RWPE2 (cell line): Measurements from ENCODE around the gene ATP23.

Experiments
- ATAC-seq: fragments of 200-7000 bp; cut with Tn5 transposase; 3 replicates; pipeline ENCODE4 v1.9.1; 2021; ENCODE audit warnings: low read depth
- DNase-seq: peaks from one replicate; pipeline ENCODE4 v3.0.0-alpha.2; 2020; ENCODE audit warnings: low spot score
- H3K27ac ChIP-seq: fragments of 450-650 bp; 2 replicates; pipeline ENCODE4 v1.5.1; 2017; ENCODE audit warnings: mild to moderate bottlenecking; ENCODE audit not compliant: poor library complexity, severe bottlenecking
- H3K27me3 ChIP-seq: fragments of 250-450 bp; sonication (Bioruptor Pico); 2 replicates; pipeline ENCODE4 v1.5.1; 2021; ENCODE audit warnings: mild to moderate bottlenecking, moderate library complexity; ENCODE audit not compliant: insufficient read depth, poor library complexity, severe bottlenecking
- H3K36me3 ChIP-seq: fragments of 250-450 bp; sonication (Bioruptor Pico); 2 replicates; pipeline ENCODE4 v1.5.1; 2020; ENCODE audit warnings: low read depth, mild to moderate bottlenecking, moderate library complexity
- H3K4me1 ChIP-seq: fragments of 250-450 bp; sonication (Bioruptor Pico); 2 replicates; pipeline ENCODE4 v1.5.1; 2021; ENCODE audit warnings: mild to moderate bottlenecking, moderate library complexity; ENCODE audit not compliant: insufficient read depth, poor library complexity, severe bottlenecking
- H3K4me3 ChIP-seq: fragments of 250-450 bp; sonication (Bioruptor Pico); 2 replicates; pipeline ENCODE4 v1.5.1; 2021; ENCODE audit warnings: mild to moderate bottlenecking, moderate library complexity; ENCODE audit not compliant: severe bottlenecking
- H3K9me3 ChIP-seq: fragments of 250-450 bp; sonication (Bioruptor Pico); 2 replicates; pipeline ENCODE4 v1.5.1; 2021; ENCODE audit warnings: mild to moderate bottlenecking, moderate library complexity; ENCODE audit not compliant: severe bottlenecking
- TF ChIP-seq, protein P1 (sequence below): fragments of 450-650 bp; IDR thresholded peaks from one replicate; pipeline ENCODE4 v1.5.1; 2017; ENCODE audit warnings: mild to moderate bottlenecking, moderate library complexity; ENCODE audit not compliant: poor library complexity, severe bottlenecking

The ATP23 gene

DNA sequence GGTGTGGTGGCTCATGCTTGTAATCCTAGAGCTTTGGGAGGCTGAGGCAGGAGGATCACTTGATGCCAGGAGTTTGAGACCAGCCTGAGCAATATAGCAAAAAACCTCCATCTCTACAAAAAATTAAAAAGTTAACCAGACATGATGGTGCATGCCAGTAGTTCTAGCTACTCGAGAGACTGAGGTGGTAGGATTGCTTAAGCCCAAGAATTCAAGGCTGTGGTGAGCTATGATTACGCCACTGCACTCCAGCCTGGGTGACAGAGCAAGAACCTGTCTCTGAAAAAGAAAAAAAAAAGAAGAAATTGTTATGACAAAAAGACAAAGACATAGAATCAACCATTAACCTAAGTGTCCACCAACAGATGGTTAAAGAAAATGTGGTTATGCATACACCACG, 2.1 kb upstream of the ATP23 start:
- Histone ChIP-seq H3K9me3 (no peaks in the 10 kb centered on the region), H3K27ac (no peak overlapping the region), H3K27me3 (no peaks in the 10 kb centered on the region), H3K36me3 (no peaks in the 10 kb centered on the region), H3K4me1 (peaks cover 4% of the 10 kb centered on the region), H3K4me3 (no peak overlapping the region)
- DNase-seq = no peak
- TF ChIP-seq, protein P1, sequence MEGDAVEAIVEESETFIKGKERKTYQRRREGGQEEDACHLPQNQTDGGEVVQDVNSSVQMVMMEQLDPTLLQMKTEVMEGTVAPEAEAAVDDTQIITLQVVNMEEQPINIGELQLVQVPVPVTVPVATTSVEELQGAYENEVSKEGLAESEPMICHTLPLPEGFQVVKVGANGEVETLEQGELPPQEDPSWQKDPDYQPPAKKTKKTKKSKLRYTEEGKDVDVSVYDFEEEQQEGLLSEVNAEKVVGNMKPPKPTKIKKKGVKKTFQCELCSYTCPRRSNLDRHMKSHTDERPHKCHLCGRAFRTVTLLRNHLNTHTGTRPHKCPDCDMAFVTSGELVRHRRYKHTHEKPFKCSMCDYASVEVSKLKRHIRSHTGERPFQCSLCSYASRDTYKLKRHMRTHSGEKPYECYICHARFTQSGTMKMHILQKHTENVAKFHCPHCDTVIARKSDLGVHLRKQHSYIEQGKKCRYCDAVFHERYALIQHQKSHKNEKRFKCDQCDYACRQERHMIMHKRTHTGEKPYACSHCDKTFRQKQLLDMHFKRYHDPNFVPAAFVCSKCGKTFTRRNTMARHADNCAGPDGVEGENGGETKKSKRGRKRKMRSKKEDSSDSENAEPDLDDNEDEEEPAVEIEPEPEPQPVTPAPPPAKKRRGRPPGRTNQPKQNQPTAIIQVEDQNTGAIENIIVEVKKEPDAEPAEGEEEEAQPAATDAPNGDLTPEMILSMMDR = no peak
- ATAC-seq = no peak

DNA sequence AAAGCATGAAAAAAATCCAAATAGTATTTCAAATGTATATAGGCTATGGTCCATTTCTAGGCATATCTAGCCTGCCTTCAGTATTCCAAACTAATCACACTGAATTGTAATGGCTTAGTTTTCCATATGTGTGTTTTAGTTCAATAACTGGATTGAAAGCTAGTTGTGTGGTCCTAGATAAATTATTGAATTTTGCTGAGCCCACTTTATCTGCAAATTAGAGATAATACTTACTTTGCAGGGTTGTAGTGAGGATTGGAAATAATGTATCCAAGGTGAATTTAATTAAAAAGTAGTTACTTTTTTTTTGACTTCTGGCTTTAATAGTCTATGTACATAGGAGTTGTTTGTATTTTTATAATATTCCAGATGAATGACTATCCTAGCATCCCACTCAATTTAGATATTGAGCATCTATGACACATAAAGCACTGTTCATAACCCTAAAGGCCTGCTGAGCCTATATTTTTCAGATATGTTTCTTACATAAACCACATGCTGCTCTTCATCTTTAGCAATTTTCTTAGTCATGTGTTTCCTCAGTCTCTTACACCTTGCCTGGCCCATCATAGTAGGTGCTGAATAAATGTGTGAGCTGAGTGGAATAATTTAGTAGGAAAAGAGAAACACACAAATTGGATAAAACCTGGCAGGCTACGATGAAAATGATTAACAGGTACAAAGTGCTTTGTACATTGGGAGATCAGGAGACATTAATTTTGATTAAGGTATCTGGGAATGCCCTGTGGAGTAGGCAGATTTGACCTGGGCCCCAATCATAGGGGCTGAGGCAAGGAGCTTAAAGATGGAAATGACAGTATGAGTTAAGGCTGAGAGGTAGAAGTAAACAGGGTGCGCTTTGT, 1.1 kb upstream of the ATP23 start:
- Histone ChIP-seq H3K4me3 (no peak overlapping the region), H3K27ac (no peak overlapping the region), H3K9me3 (no peaks in the 10 kb centered on the region), H3K36me3 (no peaks in the 10 kb centered on the region), H3K27me3 (no peaks in the 10 kb centered on the region), H3K4me1 (peaks cover 4% of the 10 kb centered on the region)
- DNase-seq (no peak), ATAC-seq (no peak)
- TF ChIP-seq, protein P1 = no peak

DNA sequence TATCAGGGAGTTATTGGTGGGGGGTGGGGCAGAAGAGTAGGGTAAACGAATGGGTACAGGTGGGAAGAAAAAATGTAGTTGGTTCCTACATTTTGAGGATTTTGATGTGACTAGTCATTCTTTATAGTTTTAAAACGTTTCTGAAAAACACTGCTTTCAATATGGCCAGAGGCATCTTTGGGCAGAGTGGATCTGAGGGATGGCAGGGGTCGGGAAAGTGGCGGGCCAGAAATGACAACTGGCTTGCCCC, 527 bp upstream of the ATP23 start:
- Histone ChIP-seq H3K27me3 (no peaks in the 10 kb centered on the region), H3K4me3 (peak overlapping the region; percentile 42), H3K36me3 (no peaks in the 10 kb centered on the region), H3K27ac (no peak overlapping the region), H3K4me1 (peaks cover 4% of the 10 kb centered on the region), H3K9me3 (no peaks in the 10 kb centered on the region)
- DNase-seq (no peak), ATAC-seq (no peak)
- TF ChIP-seq, protein P1 = no peak

DNA sequence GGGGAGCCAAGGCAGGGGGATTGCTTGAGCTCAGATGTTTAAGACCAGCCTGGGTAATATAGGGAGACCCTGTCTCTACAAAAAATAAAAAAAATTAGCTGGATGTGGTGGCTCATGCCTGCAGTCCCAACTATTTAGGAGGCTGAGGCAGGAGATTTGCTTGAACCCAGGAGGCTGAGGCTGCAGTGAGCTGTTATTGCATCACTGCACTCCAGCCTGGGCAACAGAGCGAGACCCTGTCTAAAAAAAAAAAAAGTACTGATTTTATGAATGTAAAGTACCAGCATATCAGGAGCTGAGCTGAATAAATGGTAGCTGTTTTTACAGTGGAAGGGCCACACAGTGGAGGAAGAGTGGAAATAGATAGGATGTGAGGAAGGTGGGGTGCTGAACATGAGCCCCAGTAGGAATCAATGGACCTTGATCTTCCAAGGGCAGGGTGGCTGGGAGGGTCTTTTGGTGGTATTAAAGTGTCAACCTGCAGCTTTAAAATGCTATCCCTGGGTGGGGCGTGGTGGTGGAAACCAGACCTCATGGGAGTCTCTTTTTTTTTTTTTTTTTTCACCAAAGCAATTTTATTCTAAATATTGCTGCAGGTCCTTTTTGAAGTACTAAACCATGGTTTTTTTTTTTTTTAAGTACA, 2.2 kb downstream of the ATP23 start:
- no peaks in the 10 kb centered on the region for H3K27me3 ChIP-seq
- H3K27ac ChIP-seq = no peak overlapping the region
- DNase-seq (no peak), ATAC-seq (no peak)
- no peaks in the 10 kb centered on the region for H3K4me1 ChIP-seq
- TF ChIP-seq, protein P1 = no peak
- no peak overlapping the region for H3K4me3 ChIP-seq
- no peaks in the 10 kb centered on the region for H3K36me3 ChIP-seq
- no peaks in the 10 kb centered on the region for H3K9me3 ChIP-seq
